HG03025 (cell line): ENCODE measurements around the gene OTUD3.

Source experiments
- ATAC-seq: cut with Tn5 transposase; IDR thresholded peaks from one replicate; pipeline ENCODE4 v1.9.1; 2021; ENCODE audit warnings: mild to moderate bottlenecking, moderate library complexity; ENCODE audit not compliant: unreplicated experiment, low FRiP score

The OTUD3 gene

GRCh38 chr1:19942657-19943056, 60.5 kb downstream of the OTUD3 start:
- no peak for ATAC-seq

- ATAC-seq, result no peak
Observed at GRCh38 chr1:19945914-19946313, 63.7 kb downstream of the OTUD3 start.

- ATAC-seq, result no peak
Observed at GRCh38 chr1:19946331-19946751, 64.1 kb downstream of the OTUD3 start.

DNA sequence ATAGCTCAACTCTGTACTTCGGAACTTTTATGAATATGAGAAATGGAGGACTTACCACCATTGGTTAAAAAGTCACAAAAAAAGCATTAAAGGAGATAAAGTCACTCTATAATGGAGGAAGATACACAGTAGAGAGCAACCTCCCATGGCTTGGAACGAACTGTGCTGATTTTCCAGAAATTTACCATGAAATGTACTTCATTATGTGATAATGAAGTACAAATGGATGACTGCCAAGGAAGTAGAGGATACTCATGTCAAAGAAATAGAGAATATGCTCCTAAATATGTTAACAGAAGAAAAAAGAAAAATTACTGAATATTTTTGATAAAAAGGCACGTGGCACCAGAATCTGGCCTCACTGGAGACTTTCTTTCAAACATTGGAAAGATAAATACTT, 64.8 kb downstream of the OTUD3 start:
- ATAC-seq, result no peak

GRCh38 chr1:19949016-19949415, 66.8 kb downstream of the OTUD3 start:
- no peak for ATAC-seq

GRCh38 chr1:19954059-19954458, 71.9 kb downstream of the OTUD3 start:
- ATAC-seq, result no peak

DNA sequence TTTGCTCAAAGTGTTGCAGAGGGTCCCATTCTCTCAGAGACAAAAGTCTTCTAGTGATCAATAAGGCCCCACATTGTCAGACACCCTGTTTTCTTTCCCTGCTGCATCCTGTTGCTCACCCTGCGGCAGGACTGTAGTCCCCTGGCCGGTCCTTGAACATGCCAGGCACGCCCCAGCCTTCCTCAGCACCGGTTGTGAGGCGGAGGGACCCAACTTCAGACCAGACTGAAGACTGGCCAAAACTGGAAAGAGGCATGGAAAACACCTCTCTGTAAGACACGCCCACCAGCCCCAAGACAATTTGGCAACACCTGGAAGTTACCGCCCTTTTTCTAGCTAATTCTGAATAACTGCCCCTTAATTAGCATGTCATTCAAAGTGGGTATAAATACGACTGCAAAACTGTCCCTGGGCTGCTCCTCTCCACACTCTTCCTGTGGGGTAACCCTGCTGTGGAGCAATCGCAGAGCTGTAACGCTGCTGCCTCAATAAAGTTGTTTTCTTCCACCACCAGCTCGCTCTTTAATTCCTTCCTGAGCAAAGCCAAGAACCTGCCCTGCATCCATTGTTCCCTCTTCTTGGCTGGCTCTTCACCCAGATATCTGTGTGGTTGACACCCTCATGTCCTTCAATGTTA, 73.5 kb downstream of the OTUD3 start:
- ATAC-seq, result no peak

DNA sequence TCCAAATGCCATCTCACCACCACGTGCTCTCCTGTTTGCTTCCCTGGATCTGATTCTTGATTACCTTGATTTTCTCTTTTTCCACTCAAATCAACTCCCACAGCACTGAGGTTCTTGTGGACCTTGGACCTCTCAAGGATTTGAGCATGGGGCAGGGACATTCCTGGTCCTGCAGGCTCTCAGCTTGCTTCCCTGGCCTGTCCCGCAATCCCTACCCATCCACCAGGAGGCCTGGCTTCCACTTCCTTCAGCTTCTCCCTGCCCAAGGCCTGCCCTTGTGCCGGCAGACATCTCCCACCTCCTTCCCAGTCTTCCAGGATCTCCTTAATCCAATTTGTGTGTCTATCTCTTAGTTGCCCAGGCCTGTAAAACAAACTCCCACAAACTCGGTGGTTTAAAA, 75.6 kb downstream of the OTUD3 start:
- no peak for ATAC-seq

DNA sequence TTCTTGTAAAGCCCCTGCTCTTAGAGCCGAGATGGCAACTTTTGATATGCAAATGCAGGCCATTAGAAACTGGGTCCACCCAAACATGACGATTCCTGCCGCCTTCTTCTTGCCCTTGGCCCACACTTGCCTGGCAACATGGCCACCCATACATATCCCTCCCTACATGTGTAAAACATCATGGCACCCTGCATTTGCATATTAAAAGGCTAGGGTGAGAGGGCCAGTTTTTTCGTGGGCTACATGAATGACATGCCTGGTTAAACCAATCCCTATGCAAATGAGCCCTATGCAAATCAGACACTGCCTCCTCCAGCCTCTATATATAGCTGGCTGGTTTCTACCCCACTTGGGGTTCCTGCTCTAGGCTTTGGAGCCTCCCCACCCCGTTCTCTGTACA, 78.4 kb downstream of the OTUD3 start:
- ATAC-seq, result no peak
